ENCODE data around the gene IPO9.
"Not testable (repeated sequence)": the region's sequence is repeated elsewhere in the genome, so short reads cannot be mapped to it uniquely, and the experiment has no call there.

IPO9 gene

DNA sequence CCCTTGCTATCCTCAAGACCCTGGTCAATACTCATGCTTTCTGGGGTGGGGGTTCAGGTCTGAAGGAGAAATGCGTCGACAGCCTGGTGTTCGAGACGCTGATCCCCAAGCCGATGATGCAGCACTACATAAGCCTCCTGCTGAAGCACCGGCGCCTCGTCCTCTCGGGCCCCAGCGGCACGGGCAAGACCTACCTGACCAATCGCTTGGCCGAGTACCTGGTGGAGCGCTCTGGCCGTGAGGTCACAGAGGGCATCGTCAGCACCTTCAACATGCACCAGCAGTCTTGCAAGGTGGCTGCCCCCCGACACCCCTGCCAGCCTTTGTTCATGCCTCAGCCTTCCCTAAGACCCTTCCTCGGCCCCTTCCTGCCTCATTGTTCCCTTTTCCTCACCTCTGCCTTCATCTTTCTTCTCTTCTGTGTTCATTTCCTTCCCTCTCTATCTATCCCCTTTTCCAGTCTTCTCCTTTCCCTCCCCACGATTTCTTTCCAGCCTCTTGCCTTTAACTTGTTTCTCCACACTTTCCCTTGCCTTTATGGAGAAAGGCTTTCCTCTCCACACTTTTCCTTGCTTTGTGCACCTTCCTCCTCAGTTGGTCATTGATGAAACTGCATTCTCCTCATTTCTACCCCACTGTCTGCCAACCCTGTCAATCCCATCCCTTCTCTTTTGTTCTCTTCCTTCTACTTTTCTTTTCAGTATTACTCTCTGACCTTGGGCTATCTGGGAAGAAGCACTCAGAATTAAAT is 18.3 kb upstream of the IPO9 start:
- no peak for DNase-seq

DNA sequence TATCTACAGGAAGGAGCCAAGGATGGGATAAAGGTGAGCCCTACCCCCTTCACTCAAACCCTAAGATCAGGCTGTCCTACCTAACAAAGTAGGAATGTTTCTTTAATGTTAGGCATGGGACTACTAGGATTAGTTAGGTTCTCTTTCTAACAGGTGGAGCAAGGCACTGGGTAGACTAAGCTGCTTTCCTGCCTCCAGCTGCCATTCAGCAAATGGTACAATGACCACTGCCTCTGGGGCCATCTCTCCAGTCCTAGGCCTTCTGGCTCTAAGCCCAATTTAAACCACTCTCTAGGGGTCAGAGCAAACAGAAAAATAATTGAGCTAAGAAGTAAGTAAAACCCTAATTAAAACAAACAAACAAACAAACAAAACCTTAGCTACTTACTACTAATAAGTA is 15.7 kb upstream of the IPO9 start:
- no peak for DNase-seq

GRCh38 chr1:201816309-201816854 is 12.6 kb upstream of the IPO9 start:
- no peak for DNase-seq

- DNase-seq: no peak
Measured at GRCh38 chr1:201818971-201819750, 9.8 kb upstream of the IPO9 start.

- DNase-seq: no peak
Measured at GRCh38 chr1:201820413-201820812, 8.5 kb upstream of the IPO9 start.

DNA sequence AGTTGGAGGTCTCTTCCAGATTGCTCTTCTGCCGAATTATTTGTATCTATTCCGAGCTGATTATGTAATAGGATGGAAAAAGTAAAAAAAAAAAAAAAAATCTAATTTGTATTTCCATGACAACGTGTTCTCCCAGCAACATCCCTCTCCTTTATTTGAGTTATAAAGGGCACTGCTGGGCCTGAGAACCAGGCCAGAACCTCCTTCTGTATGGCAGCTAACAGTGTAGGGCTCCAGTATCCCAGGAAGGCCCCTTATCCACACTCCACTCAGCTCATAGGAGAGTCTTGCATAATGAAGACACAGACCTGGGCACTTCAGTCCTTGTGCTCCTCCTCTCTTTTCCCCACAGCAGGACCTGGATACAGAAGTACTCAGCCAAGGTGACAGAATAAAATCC is 3.7 kb upstream of the IPO9 start:
- DNase-seq: no peak

DNA sequence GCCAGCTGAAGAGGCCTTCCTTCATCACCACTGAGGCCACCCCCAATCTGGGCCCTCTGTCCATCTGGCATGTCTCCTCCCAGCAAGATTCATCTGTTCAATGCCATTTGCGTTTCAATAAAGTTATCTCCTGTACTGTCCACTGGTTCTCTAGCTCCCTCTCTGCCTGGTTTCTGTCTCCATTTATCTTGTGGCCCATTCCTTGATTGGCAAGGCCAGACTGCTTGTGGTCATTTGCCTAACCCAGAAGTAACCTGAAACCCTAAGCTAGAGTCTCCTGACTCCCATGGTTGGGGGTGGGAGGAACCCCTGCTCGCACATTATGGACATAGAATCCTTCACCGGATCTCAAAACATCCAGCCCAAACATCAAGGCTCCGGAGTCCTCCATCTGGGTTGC is 2.1 kb upstream of the IPO9 start:
- DNase-seq: no peak

DNA sequence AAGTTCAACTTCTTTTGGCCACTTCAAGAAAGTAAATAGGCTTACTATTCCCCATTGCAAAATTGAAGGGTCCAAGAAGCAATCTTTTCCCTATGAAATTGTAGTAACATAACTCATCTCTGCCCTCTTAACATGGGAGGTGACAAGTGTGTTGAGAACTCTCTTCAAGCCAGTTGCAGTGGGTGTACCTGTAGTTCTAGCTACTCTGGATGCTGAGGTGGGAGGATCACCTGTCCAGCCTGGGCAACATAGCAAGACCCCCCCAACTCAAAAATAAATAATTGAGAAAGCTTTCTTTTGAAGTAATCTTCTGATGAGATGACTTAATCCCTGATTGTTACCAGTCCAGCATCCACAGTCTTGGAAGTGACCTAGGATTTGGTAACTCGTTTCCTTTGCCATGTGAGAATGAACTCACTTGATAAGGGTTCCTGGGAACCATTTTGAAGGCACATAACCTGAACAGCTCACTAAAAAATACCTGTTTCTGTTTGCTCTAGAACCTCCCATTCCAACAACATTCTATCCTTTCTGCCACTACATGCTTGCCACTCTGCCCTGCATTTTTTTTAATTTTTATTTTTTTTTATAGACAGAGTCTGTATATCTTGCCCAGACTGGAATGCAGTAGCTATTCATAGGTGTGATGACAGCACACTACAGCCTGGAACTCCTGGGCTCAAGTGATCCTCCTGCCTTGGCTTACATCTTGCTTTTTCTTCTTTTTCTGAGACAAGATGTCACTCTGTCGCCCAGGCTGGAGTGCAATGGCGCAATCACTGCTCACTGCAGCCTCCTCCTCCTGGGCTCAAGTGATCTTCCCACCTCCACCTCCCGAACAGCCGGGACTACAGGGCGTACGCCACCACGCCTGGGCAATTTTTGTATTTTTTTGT is 1.4 kb upstream of the IPO9 start:
- DNase-seq: no peak

- DNase-seq: no peak
Measured at GRCh38 chr1:201828217-201828819, 639 bp upstream of the IPO9 start.

GRCh38 chr1:201831371-201831770 is 2.4 kb downstream of the IPO9 start:
- DNase-seq: no peak

DNA sequence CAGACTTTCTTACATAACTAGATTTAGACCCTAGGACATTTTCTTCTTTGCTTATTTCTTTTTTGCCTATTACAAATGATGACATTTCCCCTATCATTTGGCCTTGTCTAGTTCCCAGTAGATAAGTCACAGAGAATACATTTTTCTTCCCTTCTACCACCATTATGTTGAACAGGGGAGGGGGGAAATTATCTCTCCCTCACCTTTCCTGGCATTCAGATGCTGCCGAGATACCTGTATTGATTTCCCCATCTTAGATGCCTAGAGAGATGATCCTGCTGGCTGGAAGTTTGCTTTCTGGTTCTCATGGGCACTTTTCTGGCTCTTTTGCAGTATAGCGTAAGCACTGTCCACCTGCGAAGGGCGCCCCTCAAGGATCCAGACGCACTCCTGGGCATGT is 5.7 kb downstream of the IPO9 start:
- no peak for DNase-seq

DNA sequence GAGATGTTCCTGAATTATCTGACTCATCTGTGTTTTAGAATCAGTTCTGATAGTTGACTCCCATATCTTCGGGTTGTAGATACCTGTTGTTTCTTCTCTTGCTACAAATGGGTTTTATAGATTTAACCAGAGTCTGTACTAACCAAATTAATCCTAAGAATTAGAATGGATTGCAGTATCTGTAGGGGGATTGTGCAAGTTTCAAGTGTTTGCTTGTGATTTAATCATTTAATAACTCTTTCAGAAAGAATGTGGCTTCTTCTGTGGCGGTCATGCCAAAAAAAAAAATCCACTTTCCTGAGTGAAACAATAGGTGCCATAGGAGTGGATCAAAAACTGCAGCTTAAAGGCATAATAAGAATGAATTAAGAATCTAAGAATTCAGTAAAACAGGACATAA is 9.4 kb downstream of the IPO9 start:
- no peak for DNase-seq

GRCh38 chr1:201839089-201839488 is 10.1 kb downstream of the IPO9 start:
- not testable (repeated sequence) for DNase-seq

GRCh38 chr1:201840055-201840454 is 11.1 kb downstream of the IPO9 start:
- no peak for DNase-seq

DNA sequence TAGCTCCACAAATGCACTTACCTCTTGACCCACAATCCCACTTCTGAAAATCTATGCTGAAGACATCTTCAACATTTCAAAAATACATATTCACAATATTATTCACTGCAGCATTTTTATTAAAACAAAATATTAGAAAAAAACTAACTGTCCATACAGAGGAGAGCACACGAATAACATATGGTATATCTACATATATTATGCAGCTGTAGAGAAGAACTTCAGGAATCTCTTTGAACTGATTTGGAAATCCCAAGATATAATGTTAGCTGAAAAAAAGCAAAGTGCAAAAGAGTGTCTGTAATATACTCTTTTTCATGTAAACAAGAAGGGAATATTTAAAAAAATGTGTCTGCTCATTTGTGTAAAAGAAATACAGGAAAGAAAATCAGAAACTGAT is 11.5 kb downstream of the IPO9 start:
- no peak for DNase-seq

DNA sequence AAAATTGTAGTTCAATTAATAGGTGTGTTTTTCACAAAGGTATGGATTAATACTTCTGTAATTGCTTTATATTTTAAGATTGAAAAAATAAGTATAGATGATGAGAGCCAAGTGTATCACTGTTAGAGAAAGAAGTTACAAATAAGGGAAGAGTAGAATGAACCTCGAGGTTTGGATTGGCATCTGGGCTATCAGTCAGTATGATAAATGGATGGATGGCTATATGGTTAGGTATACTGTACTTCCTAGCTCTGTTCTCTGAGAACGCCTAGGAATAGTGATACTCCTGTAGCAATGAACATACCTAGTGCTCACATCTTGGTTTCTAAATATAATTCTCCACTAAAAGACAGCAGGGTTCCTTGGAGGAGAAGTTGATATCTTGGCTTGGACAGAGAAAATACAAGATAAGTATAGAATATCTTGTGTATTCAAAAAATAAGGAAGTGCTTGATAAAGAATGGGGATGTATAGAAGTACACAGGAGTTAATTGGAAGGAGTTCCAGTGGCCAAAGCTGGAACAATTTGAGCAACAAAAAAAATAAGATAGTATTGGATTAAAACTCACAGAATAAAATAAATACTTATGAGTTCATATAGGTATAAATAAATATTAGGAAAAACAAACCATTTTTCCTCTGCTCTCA is 12.4 kb downstream of the IPO9 start:
- no peak for DNase-seq

GRCh38 chr1:201842472-201843027 is 13.6 kb downstream of the IPO9 start:
- DNase-seq: no peak

DNA sequence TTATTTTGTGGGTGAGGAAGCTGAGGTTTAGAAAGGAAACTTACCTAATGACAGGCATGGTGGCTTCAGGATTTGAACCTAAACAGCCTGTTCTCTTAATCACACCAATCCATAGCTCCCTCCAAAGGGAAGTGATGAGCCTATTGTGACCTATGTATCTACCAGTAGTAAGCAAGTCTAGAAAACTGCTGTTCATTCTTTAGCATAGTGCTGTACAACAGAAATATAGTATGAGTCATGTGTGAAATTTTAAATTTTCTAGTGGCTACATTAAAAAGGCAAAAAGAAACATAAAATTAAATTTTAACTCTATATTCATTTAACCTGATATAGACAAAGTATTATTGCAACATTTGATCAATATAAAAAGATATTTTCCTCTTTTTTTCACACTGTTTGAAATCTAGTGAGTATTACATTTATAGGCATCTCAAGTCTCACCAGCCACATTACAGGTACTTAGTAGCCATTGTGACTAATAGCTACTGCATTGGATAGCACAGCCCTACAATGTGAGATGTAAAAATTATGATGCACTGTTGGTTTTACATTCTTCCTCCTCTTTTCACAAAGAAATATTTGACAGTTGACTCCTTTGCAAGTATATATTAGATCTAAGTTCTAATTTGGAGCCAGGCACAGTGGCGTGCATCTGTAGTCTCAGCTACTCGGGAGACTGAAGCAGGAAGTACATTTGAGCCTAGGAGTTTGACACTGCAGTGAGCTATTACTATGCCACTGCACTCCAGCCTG is 16.6 kb downstream of the IPO9 start:
- no peak for DNase-seq

DNA sequence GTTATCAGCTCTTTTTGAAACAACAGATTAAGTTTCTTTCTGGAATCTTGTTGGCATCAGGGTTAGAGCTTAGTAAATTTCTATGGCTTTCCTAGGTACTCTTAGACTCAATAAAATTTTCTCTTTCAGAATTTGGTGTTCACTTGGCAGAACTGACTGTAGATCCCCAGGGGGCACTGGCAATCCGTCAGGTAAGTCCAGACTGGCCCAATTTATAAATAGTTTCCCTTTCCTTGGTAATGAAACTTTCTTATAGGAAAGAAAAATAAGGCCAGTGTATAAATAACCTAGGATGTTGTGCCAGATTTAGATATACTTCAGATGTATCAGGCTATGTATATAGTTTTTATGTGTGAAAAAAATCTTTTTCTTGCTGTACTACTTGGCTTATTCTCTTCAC is 18.2 kb downstream of the IPO9 start:
- DNase-seq: no peak

GRCh38 chr1:201848230-201848629 is 19.3 kb downstream of the IPO9 start:
- no peak for DNase-seq
